SJCRH30 (cell line): Measurements from ENCODE around the gene CELF2. TPM values are rescaled to one million over a fixed set of nuclear protein-coding genes. Genes with fewer than 3 reads are reported as not detected.
A peak's percentile ranks its signal among the peaks of the same experiment; 100 is the strongest.

Source experiments
- DNase-seq, 2 experiments: peaks; one replicate each; pipeline ENCODE4 v3.0.0-alpha.2; 2015 to 2020
- H3K27ac ChIP-seq: fragments of 250-450 bp; sonication (Bioruptor Pico); 2 replicates; pipeline ENCODE4 v1.5.1; 2020; ENCODE audit warnings: mild to moderate bottlenecking, moderate library complexity
- H3K27me3 ChIP-seq: fragments of 250-450 bp; sonication (Bioruptor Pico); 2 replicates; pipeline ENCODE4 v1.5.1; 2020; ENCODE audit warnings: mild to moderate bottlenecking, moderate library complexity
- H3K36me3 ChIP-seq: fragments of 250-450 bp; sonication (Bioruptor Pico); 2 replicates; pipeline ENCODE4 v1.5.1; 2020; ENCODE audit warnings: mild to moderate bottlenecking, moderate library complexity
- H3K4me1 ChIP-seq: fragments of 250-450 bp; sonication (Bioruptor Pico); 2 replicates; pipeline ENCODE4 v1.5.1; 2020; ENCODE audit warnings: mild to moderate bottlenecking, moderate library complexity
- H3K4me3 ChIP-seq: fragments of 250-450 bp; sonication (Bioruptor Pico); 2 replicates; pipeline ENCODE4 v1.5.1; 2020; ENCODE audit warnings: mild to moderate bottlenecking, moderate library complexity
- H3K9me3 ChIP-seq: fragments of 250-450 bp; sonication (Bioruptor Pico); replicated peaks from 2 replicates; pipeline ENCODE4 v1.5.1; 2020; ENCODE audit warnings: mild to moderate bottlenecking, moderate library complexity
- total RNA-seq: library from RNA; depleted of rRNA; stranded (reverse); fragments of >200 nt; shearing (Covaris generic); gene quantifications from 2 replicates; pipeline ENCODE4 v1.2.3, GENCODE V29; 2014

CELF2 gene
- total RNA-seq, 1 experiment from 2014 or later = 65.2 TPM

DNA sequence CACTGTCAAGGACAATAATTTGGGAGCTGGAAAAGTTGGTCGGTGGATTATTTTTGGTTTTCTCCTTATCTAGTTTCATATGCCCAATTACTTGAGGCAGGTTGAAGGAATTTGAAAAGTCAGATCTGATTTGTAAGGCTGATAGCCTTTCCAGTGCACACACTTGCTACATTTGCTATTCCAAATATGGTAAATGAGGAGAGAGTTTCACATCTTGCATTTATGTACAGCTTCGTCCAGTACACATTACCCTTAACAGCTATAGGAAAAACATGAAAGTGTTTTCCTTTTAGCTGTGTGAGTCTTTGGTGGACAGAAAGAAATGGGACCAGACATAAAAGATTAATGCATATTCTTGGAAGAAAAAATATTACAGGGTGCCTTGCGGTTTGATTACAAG lies 201.8 kb downstream of the CELF2 start:
- H3K27me3 ChIP-seq = no peaks in the 10 kb centered on the region
- H3K9me3 ChIP-seq = no peaks in the 10 kb centered on the region
- DNase-seq = no peak
- no peaks in the 10 kb centered on the region for H3K4me1 ChIP-seq
- no peak overlapping the region for H3K27ac ChIP-seq
- no peak overlapping the region for H3K4me3 ChIP-seq
- peaks cover 30% of the 10 kb centered on the region for H3K36me3 ChIP-seq

DNA sequence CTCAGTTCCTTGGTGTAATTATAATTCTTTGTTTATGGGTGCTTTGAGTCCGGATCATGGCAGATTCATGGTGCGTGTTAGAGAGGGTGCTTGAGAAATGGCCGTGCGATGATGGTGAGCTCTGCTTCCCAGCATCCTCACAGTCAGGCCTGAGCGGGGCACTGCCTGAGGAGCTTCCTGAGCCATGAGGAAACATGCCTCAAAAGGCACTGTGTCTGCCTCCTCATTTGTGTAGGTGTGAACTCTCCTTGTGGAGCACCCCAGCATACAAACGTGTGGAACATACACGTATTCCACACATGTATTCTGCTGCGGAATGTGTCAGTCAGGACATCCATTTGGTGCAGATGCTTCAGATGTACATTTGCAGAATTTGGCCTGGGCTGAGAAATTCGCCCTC lies 205.4 kb downstream of the CELF2 start:
- Histone ChIP-seq H3K4me3 (no peak overlapping the region), H3K36me3 (peaks cover 16% of the 10 kb centered on the region), H3K4me1 (0 out of 2 replicates have a peak, but pooled peaks cover 4% of the 10 kb centered on the region), H3K27ac (no peak overlapping the region), H3K9me3 (no peaks in the 10 kb centered on the region), H3K27me3 (no peaks in the 10 kb centered on the region)
- DNase-seq = no peak

DNA sequence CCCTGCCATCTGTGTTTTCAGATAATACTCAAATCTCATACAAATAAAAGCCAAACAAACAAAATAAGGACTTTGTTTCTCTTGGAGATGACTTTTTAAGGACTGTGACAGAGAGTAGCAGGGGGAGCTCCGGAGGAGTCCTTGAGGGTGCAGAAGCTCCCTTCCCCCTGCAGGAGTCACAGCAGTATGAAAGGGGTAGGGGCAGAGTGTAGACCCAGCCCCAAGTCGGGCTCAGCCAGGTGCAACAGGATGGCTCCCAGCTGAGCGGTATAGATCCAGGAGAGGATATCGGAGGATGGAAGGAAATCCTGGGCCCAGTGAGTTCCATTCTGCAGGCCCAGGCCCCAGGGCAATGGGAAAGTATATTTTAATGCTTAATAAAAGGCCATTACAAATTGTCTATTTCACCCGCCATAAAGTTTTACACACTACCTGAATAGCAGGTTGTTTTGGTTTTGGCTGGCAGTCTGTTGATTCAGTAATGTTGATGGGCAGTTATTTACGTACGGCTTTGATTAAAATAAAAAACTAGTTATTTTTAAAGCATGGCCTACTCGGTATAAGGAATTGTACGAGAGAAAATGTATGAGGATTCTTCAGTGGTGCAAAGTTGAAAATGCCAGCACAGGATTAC lies 206.0 kb downstream of the CELF2 start:
- DNase-seq = no peak
- Histone ChIP-seq H3K4me3 (no peak overlapping the region), H3K4me1 (0 out of 2 replicates have a peak, but pooled peaks cover 4% of the 10 kb centered on the region), H3K27me3 (no peaks in the 10 kb centered on the region), H3K9me3 (no peaks in the 10 kb centered on the region), H3K27ac (no peak overlapping the region), H3K36me3 (peaks cover 14% of the 10 kb centered on the region)

DNA sequence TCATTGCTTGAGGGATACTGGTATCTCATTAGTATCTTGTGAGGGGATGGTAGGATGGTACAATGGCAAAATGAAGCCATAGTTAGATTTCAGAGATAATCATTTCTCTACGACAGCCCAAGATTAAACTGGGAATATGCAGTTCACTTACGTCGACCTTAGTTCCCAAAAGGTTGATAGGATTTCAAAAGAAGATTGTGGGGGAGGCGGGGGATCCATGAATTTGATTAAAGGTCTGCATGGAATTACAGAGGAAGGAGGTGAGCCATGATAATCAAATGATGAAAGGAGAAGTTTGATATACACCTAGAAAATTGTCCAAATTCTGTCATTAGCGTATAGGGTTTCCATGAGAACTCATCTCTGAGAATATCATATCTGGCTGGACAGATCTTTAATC lies 206.6 kb downstream of the CELF2 start:
- 0 out of 2 replicates have a peak, but pooled peaks cover 4% of the 10 kb centered on the region for H3K4me1 ChIP-seq

DNA sequence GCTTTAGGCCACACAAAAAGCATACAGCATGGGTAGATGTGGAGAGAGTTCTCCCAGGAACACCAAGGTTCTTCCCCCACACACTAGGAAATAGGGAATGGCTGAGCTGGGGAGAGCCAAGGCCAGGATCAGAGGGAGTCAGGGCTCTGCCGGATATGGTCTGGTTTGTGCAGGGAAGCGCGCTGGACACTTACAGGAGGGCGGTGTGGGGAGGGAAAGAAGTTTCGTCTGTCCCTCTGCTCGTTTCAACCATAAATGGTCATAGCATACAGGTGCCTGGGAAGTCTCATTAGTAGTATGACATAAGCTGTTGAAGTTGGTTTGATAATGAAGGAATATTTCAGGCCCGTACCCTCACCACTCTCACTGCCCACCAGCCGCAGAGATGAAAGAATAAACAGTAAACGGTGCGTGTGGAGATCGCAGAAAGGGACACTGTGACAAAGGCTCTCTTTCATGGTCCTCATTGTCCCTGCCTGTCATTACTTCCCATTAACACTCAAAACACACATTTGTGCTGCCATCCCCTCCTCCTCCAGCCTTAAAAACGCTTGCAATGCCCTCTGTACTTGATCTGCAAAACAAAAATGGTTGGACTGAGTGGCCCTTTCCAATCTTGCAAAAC lies 207.2 kb downstream of the CELF2 start:
- no peak overlapping the region for H3K27ac ChIP-seq
- 0 out of 2 replicates have a peak, but pooled peaks cover 4% of the 10 kb centered on the region for H3K4me1 ChIP-seq
- H3K36me3 ChIP-seq = peaks cover 10% of the 10 kb centered on the region
- no peak for DNase-seq
- H3K4me3 ChIP-seq = no peak overlapping the region
- no peaks in the 10 kb centered on the region for H3K9me3 ChIP-seq
- no peaks in the 10 kb centered on the region for H3K27me3 ChIP-seq

More for the DNA sequence above, 206.6 kb downstream of the CELF2 start:
- H3K27ac ChIP-seq = no peak overlapping the region
- no peak for DNase-seq
- H3K9me3 ChIP-seq = no peaks in the 10 kb centered on the region
- H3K27me3 ChIP-seq = no peaks in the 10 kb centered on the region
- H3K36me3 ChIP-seq = peaks cover 13% of the 10 kb centered on the region
- no peak overlapping the region for H3K4me3 ChIP-seq

DNA sequence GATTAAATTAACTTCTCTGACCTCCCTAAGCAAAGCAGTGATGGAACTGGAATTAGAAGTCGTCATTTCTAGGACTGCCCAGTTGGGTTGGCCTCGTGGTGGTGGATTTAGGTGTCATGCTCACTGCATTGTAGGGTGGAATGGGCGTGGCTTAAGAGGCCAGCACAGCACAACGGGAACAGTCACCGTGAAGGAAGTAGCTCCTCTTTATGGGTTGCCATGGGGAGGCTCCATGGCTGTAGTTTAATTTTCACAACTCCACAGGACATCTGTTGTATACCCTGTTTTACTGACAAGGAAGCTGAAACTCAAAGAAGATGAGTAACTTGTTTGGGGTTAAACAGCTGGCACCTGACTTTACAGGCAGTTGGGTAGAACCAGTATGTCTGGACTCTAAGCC lies 208.3 kb downstream of the CELF2 start:
- peak in 1 of 2 experiments; percentile 15 for DNase-seq
- Histone ChIP-seq H3K27ac (no peak overlapping the region), H3K36me3 (peaks cover 7% of the 10 kb centered on the region), H3K4me3 (no peak overlapping the region), H3K9me3 (no peaks in the 10 kb centered on the region), H3K27me3 (no peaks in the 10 kb centered on the region), H3K4me1 (0 out of 2 replicates have a peak, but pooled peaks cover 4% of the 10 kb centered on the region)

GRCh38 chr10:11227103-11227502 lies 209.4 kb downstream of the CELF2 start:
- no peak overlapping the region for H3K4me3 ChIP-seq
- DNase-seq = no peak
- no peaks in the 10 kb centered on the region for H3K27me3 ChIP-seq
- peaks cover 5% of the 10 kb centered on the region for H3K36me3 ChIP-seq
- H3K4me1 ChIP-seq = 0 out of 2 replicates have a peak, but pooled peaks cover 4% of the 10 kb centered on the region
- H3K27ac ChIP-seq = no peak overlapping the region
- H3K9me3 ChIP-seq = no peaks in the 10 kb centered on the region

DNA sequence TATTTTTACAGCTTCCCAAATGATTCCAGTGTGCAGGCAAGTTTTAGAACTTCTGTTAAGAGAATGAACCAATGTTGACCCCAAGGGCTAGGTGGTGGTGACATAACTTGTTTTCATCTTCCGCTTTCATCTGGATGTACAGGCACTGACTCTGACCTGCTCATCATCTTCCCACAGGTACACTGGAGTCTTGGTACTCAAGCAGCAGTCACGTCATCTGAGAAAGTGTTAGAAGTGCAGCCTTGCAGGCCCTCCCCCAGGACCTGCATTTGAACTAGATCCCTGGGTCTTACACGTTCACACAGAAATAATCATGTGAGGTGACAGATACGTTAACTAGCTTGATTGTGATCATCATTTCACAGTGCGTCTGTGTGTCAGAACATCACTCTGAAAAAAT lies 212.2 kb downstream of the CELF2 start:
- DNase-seq = no peak
- Histone ChIP-seq H3K4me1 (0 out of 2 replicates have a peak, but pooled peaks cover 4% of the 10 kb centered on the region), H3K27me3 (no peaks in the 10 kb centered on the region), H3K27ac (no peak overlapping the region), H3K36me3 (peaks cover 21% of the 10 kb centered on the region), H3K4me3 (no peak overlapping the region), H3K9me3 (no peaks in the 10 kb centered on the region)

GRCh38 chr10:11230498-11231167 lies 213.0 kb downstream of the CELF2 start:
- Histone ChIP-seq H3K9me3 (no peaks in the 10 kb centered on the region), H3K4me1 (0 out of 2 replicates have a peak, but pooled peaks cover 2% of the 10 kb centered on the region), H3K4me3 (no peak overlapping the region), H3K27me3 (no peaks in the 10 kb centered on the region), H3K27ac (no peak overlapping the region), H3K36me3 (peaks cover 21% of the 10 kb centered on the region)
- no peak for DNase-seq

GRCh38 chr10:11231285-11231684 lies 213.6 kb downstream of the CELF2 start:
- no peak overlapping the region for H3K4me3 ChIP-seq
- peaks cover 21% of the 10 kb centered on the region for H3K36me3 ChIP-seq
- H3K27ac ChIP-seq = no peak overlapping the region
- no peaks in the 10 kb centered on the region for H3K9me3 ChIP-seq
- H3K27me3 ChIP-seq = no peaks in the 10 kb centered on the region
- no peak for DNase-seq
- H3K4me1 ChIP-seq = no peaks in the 10 kb centered on the region

DNA sequence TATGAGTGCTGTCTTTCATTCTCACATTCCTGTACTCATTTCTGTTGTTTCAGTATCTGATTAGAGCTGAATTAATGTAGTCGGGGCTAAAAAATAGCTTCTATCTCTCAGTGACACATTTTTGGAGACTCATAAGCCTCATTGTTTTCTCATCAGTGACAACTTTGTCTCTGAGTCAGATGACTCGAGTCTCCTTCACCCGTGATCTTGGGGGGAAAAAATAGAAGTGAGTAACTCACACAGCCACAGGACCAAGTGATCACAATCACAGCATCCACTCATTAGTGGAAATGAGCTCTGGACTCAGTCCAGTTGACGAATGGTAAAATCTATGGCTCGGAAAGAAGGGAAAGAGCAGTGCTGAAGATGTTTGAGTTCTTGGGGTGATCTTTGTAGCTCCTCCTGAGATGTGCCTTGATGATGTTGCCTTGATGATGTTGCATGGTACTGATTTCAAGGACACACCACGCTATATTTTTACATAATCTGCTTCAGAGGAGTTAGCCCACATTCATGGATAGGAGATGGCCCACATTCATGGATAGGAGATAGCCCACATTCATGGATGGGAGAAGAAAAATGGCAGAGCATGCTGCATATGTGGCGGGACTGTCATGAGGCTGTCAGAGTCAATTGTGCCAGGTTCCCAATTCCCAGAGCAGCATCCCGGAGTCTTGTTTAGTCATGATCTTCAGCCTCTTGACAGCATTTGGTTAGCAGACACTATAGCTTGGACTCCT lies 214.7 kb downstream of the CELF2 start:
- Histone ChIP-seq H3K27ac (no peak overlapping the region), H3K27me3 (no peaks in the 10 kb centered on the region), H3K36me3 (peaks cover 21% of the 10 kb centered on the region), H3K4me3 (no peak overlapping the region), H3K9me3 (no peaks in the 10 kb centered on the region), H3K4me1 (no peaks in the 10 kb centered on the region)
- DNase-seq = no peak

DNA sequence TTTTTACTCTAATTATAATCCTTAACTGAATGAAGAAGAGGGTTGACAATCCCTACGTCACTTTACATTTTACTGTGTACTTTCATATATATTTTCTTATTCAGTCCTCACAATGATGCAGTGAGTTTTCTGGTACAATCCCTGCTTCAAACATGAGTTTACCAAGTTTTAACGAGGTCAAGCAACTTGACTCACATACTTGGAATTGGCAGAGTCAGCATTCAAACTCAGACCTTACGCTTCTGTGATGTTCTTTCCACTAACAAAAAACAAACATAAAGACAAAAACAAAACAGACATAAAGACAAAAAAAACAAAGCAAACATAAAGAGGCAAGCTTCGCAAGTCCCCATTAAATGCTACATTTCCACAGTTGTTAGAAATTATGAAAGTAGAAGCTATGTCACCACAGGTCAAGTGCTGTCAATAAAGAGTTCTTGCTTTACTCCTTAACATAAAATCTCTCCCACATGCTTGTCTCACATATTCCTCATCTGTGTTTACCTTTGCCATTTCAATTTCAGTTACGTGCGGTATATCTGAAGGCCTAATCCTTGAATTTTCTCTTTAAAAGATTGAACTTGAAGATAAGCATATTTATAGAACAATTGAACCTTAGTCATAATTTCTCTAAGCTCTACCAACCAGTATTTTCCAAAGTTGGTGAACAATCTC lies 217.3 kb downstream of the CELF2 start:
- no peak for DNase-seq
- Histone ChIP-seq H3K4me1 (no peaks in the 10 kb centered on the region), H3K27me3 (no peaks in the 10 kb centered on the region), H3K27ac (no peak overlapping the region), H3K4me3 (no peak overlapping the region), H3K9me3 (no peaks in the 10 kb centered on the region), H3K36me3 (peaks cover 19% of the 10 kb centered on the region)

DNA sequence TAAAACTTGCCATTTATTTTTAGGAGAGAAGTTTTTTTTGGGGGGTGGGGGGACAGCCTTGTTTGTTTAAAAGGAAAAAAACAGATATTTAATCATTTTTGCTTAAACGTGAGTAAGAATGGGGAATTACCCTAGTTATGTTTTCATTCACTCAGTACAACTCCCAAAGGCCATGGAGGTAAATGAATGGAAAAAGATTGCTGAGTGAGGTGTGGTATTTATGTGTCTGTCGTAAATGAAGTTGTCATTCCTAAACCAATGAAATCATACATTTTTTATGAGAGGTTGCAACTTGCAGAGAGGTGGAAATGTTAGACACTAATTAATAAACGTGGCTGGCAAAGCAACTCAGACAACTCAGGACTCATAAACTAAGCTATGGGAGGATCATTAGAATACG lies 218.1 kb downstream of the CELF2 start:
- Histone ChIP-seq H3K36me3 (peaks cover 19% of the 10 kb centered on the region), H3K9me3 (no peaks in the 10 kb centered on the region), H3K27me3 (no peaks in the 10 kb centered on the region)

GRCh38 chr10:11236234-11236633 lies 218.6 kb downstream of the CELF2 start:
- no peak for DNase-seq
- Histone ChIP-seq H3K27me3 (no peaks in the 10 kb centered on the region), H3K4me3 (no peak overlapping the region), H3K27ac (no peak overlapping the region), H3K9me3 (no peaks in the 10 kb centered on the region), H3K4me1 (peaks cover 5% of the 10 kb centered on the region; the same call in 1 of the 2 replicates), H3K36me3 (peaks cover 19% of the 10 kb centered on the region)

More for the DNA sequence above, 218.1 kb downstream of the CELF2 start:
- H3K4me3 ChIP-seq = no peak overlapping the region
- H3K27ac ChIP-seq = no peak overlapping the region
- peaks cover 2% of the 10 kb centered on the region; the same call in 1 of the 2 replicates for H3K4me1 ChIP-seq
- no peak for DNase-seq
